WI38 (cell line): ENCODE results near the gene LDLRAP1.

Source experiments
- H3K4me3 ChIP-seq: 2 replicates; pipeline ENCODE4 v1.5.1; 2011; ENCODE audit warnings: low read depth, mild to moderate bottlenecking, control low read depth, low read length
- CTCF ChIP-seq: IDR thresholded peaks from 2 replicates; pipeline ENCODE4 v1.5.1; 2012; ENCODE audit warnings: low read depth, mild to moderate bottlenecking, control low read depth, low read length

Gene LDLRAP1

DNA sequence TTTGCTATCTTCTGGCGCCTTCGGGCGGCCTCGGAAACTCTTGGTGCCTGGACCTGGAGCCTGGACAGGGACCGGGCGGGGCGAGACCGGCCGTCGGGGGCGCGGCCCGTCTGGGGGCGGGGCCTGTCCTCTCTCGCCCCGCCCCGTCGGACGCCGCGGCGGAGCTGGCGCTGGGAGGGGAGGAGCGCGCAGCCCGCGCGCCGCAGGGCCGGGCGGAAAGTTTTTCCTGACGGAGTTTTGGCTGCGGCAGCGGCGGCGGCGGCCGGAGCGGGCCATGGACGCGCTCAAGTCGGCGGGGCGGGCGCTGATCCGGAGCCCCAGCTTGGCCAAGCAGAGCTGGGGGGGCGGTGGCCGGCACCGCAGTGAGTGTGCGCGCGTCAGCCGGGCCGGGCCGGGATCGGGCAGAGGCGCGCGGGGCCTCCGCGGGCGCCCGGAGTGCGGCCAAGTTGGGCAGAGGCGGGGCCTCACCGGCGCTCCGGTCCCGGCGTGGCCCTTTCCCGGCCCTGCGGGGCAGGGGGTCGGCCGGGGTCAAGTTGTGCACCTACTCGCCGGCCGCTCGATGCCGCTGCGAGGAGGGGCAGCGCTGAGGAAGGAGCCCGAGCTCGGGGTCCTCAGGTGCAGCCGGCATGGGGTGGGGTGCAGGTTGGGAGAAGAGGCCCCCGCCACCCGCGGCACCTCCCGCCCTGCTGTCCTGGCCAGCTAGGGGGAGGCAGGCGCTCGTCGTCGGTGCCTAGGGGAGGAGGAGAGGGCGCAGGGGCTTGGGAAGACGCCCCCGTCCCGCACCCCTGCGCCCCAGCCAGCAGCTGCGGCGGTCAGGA is at the start of gene LDLRAP1:
Gene LDLRAP1 (plus strand): TSS at position 182 of the 818 bp plus-strand sequence. CDS start 93 bp downstream, at position 275.
- peak within 1 kb of the TSS; percentile 83 for H3K4me3 ChIP-seq
- no peak for TF ChIP-seq CTCF

GRCh38 chr1:25494952-25495351 is 48.5 kb upstream of the LDLRAP1 start:
- H3K4me3 ChIP-seq, result no peak overlapping the region
- TF ChIP-seq CTCF, result no peak

- TF ChIP-seq CTCF, result no peak
- H3K4me3 ChIP-seq, result no peak overlapping the region
Observed at GRCh38 chr1:25500694-25501093, 42.7 kb upstream of the LDLRAP1 start.

DNA sequence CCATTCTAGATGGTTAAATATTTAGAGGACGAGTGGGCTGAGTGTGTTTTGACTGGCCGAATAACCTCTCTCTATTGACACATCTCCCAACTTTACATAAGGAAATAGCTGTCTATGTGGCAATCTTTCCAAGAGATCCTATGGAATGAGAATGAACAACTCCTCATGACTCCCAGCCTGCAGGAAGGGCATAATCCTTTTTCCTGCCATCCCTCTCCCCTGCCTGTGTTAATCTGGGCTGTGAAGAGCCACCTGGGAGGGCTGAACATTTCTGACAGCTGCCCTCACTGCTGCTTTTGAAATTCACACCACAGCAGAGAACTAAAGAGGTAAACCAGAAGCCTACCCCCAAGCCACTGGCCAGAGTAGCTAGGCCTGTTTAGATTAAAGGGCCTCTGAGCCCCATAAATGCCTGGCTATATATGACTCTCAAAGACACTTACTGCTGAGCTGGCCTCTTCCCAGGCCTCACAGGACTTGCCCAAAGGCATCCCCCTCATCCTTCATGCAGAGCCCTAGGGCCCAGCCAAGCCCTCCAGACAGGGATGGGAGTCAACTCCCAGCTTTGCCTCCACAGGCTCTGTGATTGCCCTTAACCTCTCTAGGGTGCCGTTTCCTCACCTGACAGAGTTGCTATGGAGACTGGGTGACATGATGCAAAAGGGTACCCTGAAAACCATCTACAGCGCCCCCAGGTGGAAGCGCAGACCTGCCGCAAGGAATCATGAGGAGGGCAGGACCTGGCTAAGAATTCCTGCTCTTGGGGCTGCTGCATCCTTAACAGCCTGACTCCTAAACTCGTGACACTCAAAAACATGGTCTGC is 42.0 kb upstream of the LDLRAP1 start:
- no peak overlapping the region for H3K4me3 ChIP-seq
- TF ChIP-seq CTCF, result no peak

GRCh38 chr1:25502957-25503356 is 40.4 kb upstream of the LDLRAP1 start:
- no peak overlapping the region for H3K4me3 ChIP-seq
- no peak for TF ChIP-seq CTCF

DNA sequence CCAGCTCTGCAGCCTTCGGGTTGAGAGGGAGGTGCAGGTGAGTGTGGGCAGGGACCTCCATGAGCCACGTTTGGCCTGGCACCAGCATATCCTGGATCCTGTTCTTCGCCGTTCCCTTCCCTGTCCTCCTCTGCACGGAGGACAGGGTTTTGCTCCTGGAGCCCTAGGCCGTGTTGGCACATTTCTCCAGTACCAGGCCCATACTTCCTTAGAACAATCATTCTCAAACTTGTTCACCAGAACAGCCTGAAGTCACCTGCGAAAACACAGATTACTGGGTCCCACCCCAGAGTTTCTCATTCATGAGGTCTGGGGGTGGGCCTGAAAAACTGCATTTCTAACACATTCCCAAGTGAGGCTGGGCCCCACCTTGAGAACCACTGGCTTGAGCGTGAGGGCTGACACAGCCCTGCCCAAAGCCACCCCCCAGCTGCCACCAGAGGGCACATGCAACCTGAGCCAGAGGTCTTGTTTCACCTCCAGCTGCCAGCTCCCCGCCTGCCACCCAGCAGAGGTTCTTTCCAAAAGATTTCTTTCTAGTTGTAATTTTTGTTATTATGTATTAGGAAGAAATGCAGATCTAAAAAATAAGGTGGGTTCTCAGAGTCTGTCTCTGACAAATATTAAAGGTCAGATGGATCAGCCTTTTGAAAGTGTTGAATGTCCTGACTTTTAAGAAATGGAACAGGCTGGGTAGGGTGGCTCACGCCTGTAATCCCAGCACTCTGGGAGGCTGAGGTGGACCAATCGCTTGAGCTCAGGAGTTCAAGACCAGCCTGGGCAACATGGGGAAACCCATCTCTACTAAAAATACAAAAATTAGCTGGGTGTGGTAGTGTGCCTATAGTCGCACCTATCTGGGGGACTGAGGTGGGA is 39.6 kb upstream of the LDLRAP1 start:
- no peak overlapping the region for H3K4me3 ChIP-seq
- peak; percentile 34 for TF ChIP-seq CTCF
